GM12878 (cell line): Measurements from ENCODE around the gene KAT2A. TPM values are rescaled to one million over a fixed set of nuclear protein-coding genes. Genes with fewer than 3 reads are reported as not detected.

Experiments used
- ATAC-seq: fragments of 200-7000 bp; cut with Tn5 transposase; 3 replicates; pipeline ENCODE4 v1.9.1; 2020; ENCODE audit warnings: mild to moderate bottlenecking, moderate library complexity
- BruUV-seq: library from RNA; stranded (reverse); fragments of 400-500 nt; replicated peaks from 2 replicates; lab custom pipeline; 2021; lab: Mats Ljungman, UMichigan
- CTCF ChIA-PET: fragments of 300-600 bp; sonication (Branson Sonifier 250); formaldehyde crosslinking; extraction: SDS; loops from one replicate; lab custom pipeline; 2021; ENCODE audit warnings: inconsistent platforms; lab: Yijun Ruan, JAX
- POLR2A ChIA-PET: fragments of 350-600 bp; formaldehyde crosslinking; extraction: SDS; loops from one replicate; lab custom pipeline; 2021; ENCODE audit warnings: inconsistent platforms; lab: Charles Lee
- RAD21 ChIA-PET: fragments of 300-600 bp; sonication (Branson Sonifier 250); formaldehyde crosslinking; loops from one replicate; lab custom pipeline; 2023; ENCODE audit warnings: antibody characterized with exemption; ENCODE audit not compliant: unreplicated experiment; lab: Charles Lee
- SMC1A ChIA-PET: fragments of 300-600 bp; sonication (Branson Sonifier 250); formaldehyde crosslinking; loops from one replicate; lab custom pipeline; 2023; ENCODE audit not compliant: unreplicated experiment, uncharacterized antibody; lab: Charles Lee
- DNase-seq: peaks from one replicate; pipeline ENCODE4 v3.0.0-alpha.2; 2011; ENCODE audit warnings: low read depth, low spot score
- FAIRE-seq: peaks from 3 replicates; lab custom pipeline; 2011; peaks lifted over from hg19 to GRCh38; lab: Jason Lieb, UNC
- H2AFZ ChIP-seq: 2 replicates; pipeline ENCODE4 v1.6.0; 2011; ENCODE audit warnings: low read depth, low read length, control low read depth; ENCODE audit not compliant: control insufficient read depth
- H3K27ac ChIP-seq: 2 replicates; pipeline ENCODE4 v1.5.1; 2011; ENCODE audit warnings: control low read depth; ENCODE audit not compliant: control insufficient read depth, insufficient read depth
- H3K27me3 ChIP-seq, 2 experiments: replicated peaks in 1 of 2; 2 replicates each; pipeline versions ENCODE4 v1.6.0 to v1.6.1; 2011; ENCODE audit warnings: low read length in 1 of 2; ENCODE audit not compliant: control insufficient read depth in 2 of 2, insufficient read depth in 2 of 2
- H3K36me3 ChIP-seq, 2 experiments: 2 replicates each; pipeline ENCODE4 v1.5.1; 2011; ENCODE audit warnings: low read length in 1 of 2; ENCODE audit not compliant: control insufficient read depth in 2 of 2, insufficient read depth in 2 of 2
- H3K4me1 ChIP-seq: 2 replicates; pipeline ENCODE4 v1.6.1; 2011; ENCODE audit warnings: mild to moderate bottlenecking, low read length, moderate library complexity, mixed read lengths; ENCODE audit not compliant: control insufficient read depth, insufficient read depth
- H3K4me2 ChIP-seq: 2 replicates; pipeline ENCODE4 v1.6.0; 2011; ENCODE audit warnings: control low read depth; ENCODE audit not compliant: control insufficient read depth, insufficient read depth
- H3K4me3 ChIP-seq: fragments of 200-600 bp; sonication (generic); 2 replicates; pipeline ENCODE4 v1.5.1; 2016
- H3K79me2 ChIP-seq: 2 replicates; pipeline ENCODE4 v1.6.0; 2011; ENCODE audit warnings: low read length; ENCODE audit not compliant: control insufficient read depth, insufficient read depth
- H3K9ac ChIP-seq: 2 replicates; pipeline ENCODE4 v1.8.0; 2011; ENCODE audit warnings: low read length, control low read depth, mixed read lengths; ENCODE audit not compliant: control insufficient read depth, insufficient read depth
- H3K9me3 ChIP-seq: replicated peaks from 3 replicates; pipeline ENCODE4 v1.5.1; 2011; ENCODE audit warnings: mild to moderate bottlenecking, low read length; ENCODE audit not compliant: control insufficient read depth, insufficient read depth
- H4K20me1 ChIP-seq: 2 replicates; pipeline ENCODE4 v1.6.0; 2011; ENCODE audit not compliant: control insufficient read depth, insufficient read depth
- CEBPZ ChIP-seq: fragments of 150-350 bp; IDR thresholded peaks from 2 replicates; pipeline ENCODE4 v1.6.1; 2016; ENCODE audit warnings: low read depth, low read length
- CHD4 ChIP-seq: fragments of 200-600 bp; sonication (generic); IDR thresholded peaks from 2 replicates; pipeline ENCODE4 v1.6.1; 2016; ENCODE audit warnings: mild to moderate bottlenecking
- CREM ChIP-seq: IDR thresholded peaks from 2 replicates; pipeline ENCODE4 v1.6.1; 2014; ENCODE audit warnings: antibody characterized with exemption, low read depth
- EGR1 ChIP-seq, 2 experiments: IDR thresholded peaks; 1 replicate in 1 of 2; 2 replicates in 1 of 2; pipeline ENCODE4 v1.6.1; 2011 to 2012; ENCODE audit warnings: low read depth in 2 of 2, low read length in 2 of 2, borderline replicate concordance in 1 of 2, mild to moderate bottlenecking in 1 of 2, moderate library complexity in 1 of 2
- IKZF2 ChIP-seq, 2 experiments: fragments of 450-650 bp; IDR thresholded peaks; 2 replicates each; pipeline ENCODE4 v1.6.1; 2017; ENCODE audit warnings: mild to moderate bottlenecking in 2 of 2, moderate library complexity in 2 of 2
- KLF5 ChIP-seq: fragments of 450-650 bp; IDR thresholded peaks from 2 replicates; pipeline ENCODE4 v1.6.1; 2014; ENCODE audit warnings: mild to moderate bottlenecking; ENCODE audit not compliant: partially characterized antibody
- LARP7 ChIP-seq: fragments of 450-650 bp; IDR thresholded peaks from 2 replicates; pipeline ENCODE4 v1.6.1; 2017; ENCODE audit warnings: mild to moderate bottlenecking
- PAX5 ChIP-seq: IDR thresholded peaks from 2 replicates; pipeline ENCODE4 v1.6.1; 2011; ENCODE audit warnings: low read depth, low read length, borderline replicate concordance
- RELA ChIP-seq: fragments of 450-650 bp; IDR thresholded peaks from 2 replicates; pipeline ENCODE4 v1.8.0; 2014; ENCODE audit warnings: borderline replicate concordance; ENCODE audit not compliant: partially characterized antibody
- RFX5 ChIP-seq: IDR thresholded peaks from 2 replicates; pipeline ENCODE4 v1.6.1; 2011; ENCODE audit warnings: low read depth, low read length, improper control_type of control experiment
- RUNX3 ChIP-seq: IDR thresholded peaks from 2 replicates; pipeline ENCODE4 v1.6.1; 2012; ENCODE audit warnings: low read length, inconsistent platforms
- ZNF622 ChIP-seq: fragments of 450-650 bp; IDR thresholded peaks from 2 replicates; pipeline ENCODE4 v1.6.1; 2017; ENCODE audit warnings: mild to moderate bottlenecking, inconsistent platforms
- WGBS: methylation state at CpG from one replicate; pipeline ENCODE4 v1.1.6; 2016; ENCODE audit warnings: low lambda C conversion rate; ENCODE audit not compliant: insufficient replicate concordance, insufficient coverage; ENCODE audit errors: missing lambda C conversion rate; 5-methylcytosine and 5-hydroxymethylcytosine counted together
- in situ Hi-C: fragments of 300-500 bp; cut with MboI; formaldehyde crosslinking; loops from 9 replicates; pipeline ENCODE4 v1.14.3; 2018; ENCODE audit warnings: mixed read lengths
- intact Hi-C: fragments of 100-400 bp; cut with micrococcal nuclease; formaldehyde crosslinking; loops from one replicate; pipeline ENCODE4 v1.14.2; 2022; ENCODE audit not compliant: unreplicated experiment
- polyA plus RNA-seq, 11 experiments: library from polyadenylated mRNA; depleted of rRNA in 4 of 11; unstranded in 6 of 11; stranded (reverse) in 5 of 11; fragments of >200 nt; fragmentation: Nextera tagmentation in 4 of 11; fragmentation: Illumina TruSeq in 1 of 11; extraction: Ambion mirVana in 4 of 11; extraction: Trizol in 1 of 11; gene quantifications; 1 replicate in 1 of 11; 2 replicates in 10 of 11; pipeline versions ENCODE4 v1.2.1 to v1.2.3, GENCODE V29; 2011 to 2016; ENCODE audit warnings: inconsistent platforms in 2 of 11, missing spikeins in 2 of 11, low read depth in 1 of 11
- total RNA-seq, 4 experiments: library from RNA; depleted of rRNA in 3 of 4; stranded (reverse); fragments of >200 nt in 3 of 4; fragmentation: Illumina TruSeq in 1 of 4; extraction: Trizol in 1 of 4; gene quantifications; 2 replicates each; pipeline versions ENCODE4 v1.2.1 to v1.2.3, GENCODE V29; 2013 to 2021
- TF ChIP-seq, protein P1 (sequence below): fragments of 450-650 bp; formaldehyde crosslinking; IDR thresholded peaks from 2 replicates; pipeline ENCODE4 v1.5.0; 2022; ENCODE audit warnings: mild to moderate bottlenecking, missing genetic modification characterization
- TF ChIP-seq, protein P2 (sequence below): fragments of 450-650 bp; IDR thresholded peaks from 2 replicates; pipeline ENCODE4 v1.6.1; 2017; ENCODE audit warnings: borderline replicate concordance

The KAT2A gene
- total and polyA plus RNA-seq, 10 of the 15 experiments (the other 5 are each of a cell fraction or from before 2014, with no cell fraction given): 0.85 to 47.5 (median 14.6) TPM

DNA sequence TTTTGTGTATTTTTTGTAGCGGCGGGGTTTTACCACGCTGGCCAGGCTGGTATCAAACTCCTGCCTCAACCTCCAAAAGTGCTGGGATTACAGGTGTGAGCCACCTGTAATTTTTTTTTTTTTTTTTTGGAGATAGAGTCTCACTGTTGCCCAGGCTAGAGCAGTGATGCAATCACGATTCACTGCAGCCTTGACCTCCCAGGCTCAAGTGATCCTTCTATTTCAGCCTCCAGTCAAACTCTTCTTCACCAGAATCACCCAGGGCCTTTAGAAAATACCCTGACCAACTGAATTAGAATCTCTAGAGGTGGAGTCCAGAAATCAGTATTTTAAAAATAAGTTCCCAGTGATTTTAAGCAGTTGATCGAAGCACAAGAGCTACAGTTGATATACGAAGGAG lies 14.0 kb upstream of the KAT2A start:
- Histone ChIP-seq H3K27ac (no peak overlapping the region), H3K27me3 (no peaks in the 10 kb centered on the region), H3K9ac (no peak overlapping the region), H3K4me1 (peaks cover 25% of the 10 kb centered on the region), H3K36me3 (peaks cover 11 to 15% of the 10 kb centered on the region in 2 experiments; a peak in 3 of 4 replicates), H3K79me2 (peaks cover 41% of the 10 kb centered on the region), H4K20me1 (peaks cover 25% of the 10 kb centered on the region; the same call in 1 of the 2 replicates), H2AFZ (no peak overlapping the region), H3K4me2 (no peak overlapping the region), H3K4me3 (no peak overlapping the region), H3K9me3 (no peaks in the 10 kb centered on the region)
- FAIRE-seq (no peak), ATAC-seq (no peak), DNase-seq (no peak)
- WGBS: 98% methylated on average over 6 of the region's 6 CpGs
- intact Hi-C loops (no loop called here), in situ Hi-C loops (no loop called here)
- SMC1A ChIA-PET: interaction anchor here (1.6 to 1.9 kb wide), 2 partner anchors 19 to 46 kb away, joined by 4 to 5 read pairs; partner anchors contain the start of gene KCNH4
- POLR2A ChIA-PET: interaction anchor here (0.6 to 1.8 kb wide), 6 partner anchors 17 to 215 kb away, joined by 3 to 6 read pairs (median 4); no protein-coding TSS in a partner anchor
- CTCF ChIA-PET: interaction anchor here (1.5 to 2.4 kb wide), 3 partner anchors 9 to 49 kb away, joined by 5 to 7 read pairs (median 5); partner anchors contain the start of gene KAT2A
- no TSS peak for BruUV-seq
- RAD21 ChIA-PET: interaction anchor here (1.2 to 1.7 kb wide), 2 partner anchors 15 to 19 kb away, joined by 3 to 5 read pairs; no protein-coding TSS in a partner anchor
- TF ChIP-seq RUNX3 (no peak), CEBPZ (no peak), CHD4 (no peak), RELA (no peak), KLF5 (no peak), LARP7 (no peak), EGR1 (IDR thresholded peaks at IDR 0.05; ENCODE audit: borderline replicate concordance in 1 of 2, low read depth in 2 of 2, low read length in 2 of 2) (no peak), IKZF2 (IDR thresholded peaks at IDR 0.05) (no peak), CREM (no peak), RFX5 (no peak), PAX5 (no peak), ZNF622 (no peak)
- TF ChIP-seq, protein P1, sequence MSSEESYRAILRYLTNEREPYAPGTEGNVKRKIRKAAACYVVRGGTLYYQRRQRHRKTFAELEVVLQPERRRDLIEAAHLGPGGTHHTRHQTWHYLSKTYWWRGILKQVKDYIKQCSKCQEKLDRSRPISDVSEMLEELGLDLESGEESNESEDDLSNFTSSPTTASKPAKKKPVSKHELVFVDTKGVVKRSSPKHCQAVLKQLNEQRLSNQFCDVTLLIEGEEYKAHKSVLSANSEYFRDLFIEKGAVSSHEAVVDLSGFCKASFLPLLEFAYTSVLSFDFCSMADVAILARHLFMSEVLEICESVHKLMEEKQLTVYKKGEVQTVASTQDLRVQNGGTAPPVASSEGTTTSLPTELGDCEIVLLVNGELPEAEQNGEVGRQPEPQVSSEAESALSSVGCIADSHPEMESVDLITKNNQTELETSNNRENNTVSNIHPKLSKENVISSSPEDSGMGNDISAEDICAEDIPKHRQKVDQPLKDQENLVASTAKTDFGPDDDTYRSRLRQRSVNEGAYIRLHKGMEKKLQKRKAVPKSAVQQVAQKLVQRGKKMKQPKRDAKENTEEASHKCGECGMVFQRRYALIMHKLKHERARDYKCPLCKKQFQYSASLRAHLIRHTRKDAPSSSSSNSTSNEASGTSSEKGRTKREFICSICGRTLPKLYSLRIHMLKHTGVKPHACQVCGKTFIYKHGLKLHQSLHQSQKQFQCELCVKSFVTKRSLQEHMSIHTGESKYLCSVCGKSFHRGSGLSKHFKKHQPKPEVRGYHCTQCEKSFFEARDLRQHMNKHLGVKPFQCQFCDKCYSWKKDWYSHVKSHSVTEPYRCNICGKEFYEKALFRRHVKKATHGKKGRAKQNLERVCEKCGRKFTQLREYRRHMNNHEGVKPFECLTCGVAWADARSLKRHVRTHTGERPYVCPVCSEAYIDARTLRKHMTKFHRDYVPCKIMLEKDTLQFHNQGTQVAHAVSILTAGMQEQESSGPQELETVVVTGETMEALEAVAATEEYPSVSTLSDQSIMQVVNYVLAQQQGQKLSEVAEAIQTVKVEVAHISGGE: no peak
- TF ChIP-seq, protein P2, sequence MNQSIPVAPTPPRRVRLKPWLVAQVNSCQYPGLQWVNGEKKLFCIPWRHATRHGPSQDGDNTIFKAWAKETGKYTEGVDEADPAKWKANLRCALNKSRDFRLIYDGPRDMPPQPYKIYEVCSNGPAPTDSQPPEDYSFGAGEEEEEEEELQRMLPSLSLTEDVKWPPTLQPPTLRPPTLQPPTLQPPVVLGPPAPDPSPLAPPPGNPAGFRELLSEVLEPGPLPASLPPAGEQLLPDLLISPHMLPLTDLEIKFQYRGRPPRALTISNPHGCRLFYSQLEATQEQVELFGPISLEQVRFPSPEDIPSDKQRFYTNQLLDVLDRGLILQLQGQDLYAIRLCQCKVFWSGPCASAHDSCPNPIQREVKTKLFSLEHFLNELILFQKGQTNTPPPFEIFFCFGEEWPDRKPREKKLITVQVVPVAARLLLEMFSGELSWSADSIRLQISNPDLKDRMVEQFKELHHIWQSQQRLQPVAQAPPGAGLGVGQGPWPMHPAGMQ: no peak
